MM.1S (cell line): ENCODE measurements around the gene EFCAB14.

Experiments
- CTCF ChIP-seq: fragments of 300-600 bp; sonication (generic); IDR thresholded peaks from 2 replicates; pipeline ENCODE4 v1.5.1; 2016; ENCODE audit warnings: antibody characterized with exemption, low read length, mixed read lengths
- EZH2 ChIP-seq: fragments of 300-600 bp; sonication (generic); optimal IDR thresholded peaks from 2 replicates; pipeline ENCODE3; 2017; ENCODE audit warnings: low read depth, mild to moderate bottlenecking, antibody characterized with exemption, low read length, mixed read lengths
- EZH2phosphoT487 ChIP-seq: fragments of 300-600 bp; sonication (generic); IDR thresholded peaks from 2 replicates; pipeline ENCODE4 v1.6.1; 2018; ENCODE audit warnings: antibody characterized with exemption, low read length

GRCh38 chr1:46675549-46676314 lies 43.2 kb downstream of the EFCAB14 start:
- TF ChIP-seq CTCF (no peak), EZH2phosphoT487 (no peak), EZH2 (no peak)
